Type B pancreatic cell (in vitro differentiated cells): ENCODE measurements around the gene NAT14. TPM values are rescaled to one million over a fixed set of nuclear protein-coding genes. Genes with fewer than 3 reads are reported as not detected.

Source experiments
- DNase-seq: peaks from one replicate; pipeline ENCODE4 v3.0.0; 2021; ENCODE audit warnings: mixed read lengths; ENCODE audit not compliant: unreplicated experiment; ENCODE audit errors: extremely low spot score
- H3K27ac Mint-ChIP-seq: 2 replicates; pipeline ENCODE4 v1.8.0; 2021; ENCODE audit warnings: mild to moderate bottlenecking, mixed read lengths
- H3K27me3 Mint-ChIP-seq: 2 replicates; pipeline ENCODE4 v1.8.0; 2021; ENCODE audit warnings: mixed read lengths
- H3K36me3 Mint-ChIP-seq: 2 replicates; pipeline ENCODE4 v1.8.0; 2021; ENCODE audit warnings: mixed read lengths
- H3K4me1 Mint-ChIP-seq: one replicate; pipeline ENCODE4 v1.8.0; 2021; ENCODE audit warnings: mixed read lengths; ENCODE audit not compliant: unreplicated experiment
- H3K4me3 Mint-ChIP-seq: 2 replicates; pipeline ENCODE4 v1.8.0; 2021; ENCODE audit warnings: mild to moderate bottlenecking, mixed read lengths
- H3K9me3 Mint-ChIP-seq: 2 replicates; pipeline ENCODE4 v1.8.0; 2021; ENCODE audit warnings: mixed read lengths
- CTCF ChIP-seq: fragments of 200-600 bp; sonication (generic); conservative IDR thresholded peaks from 2 replicates; pipeline ENCODE4 v1.5.0; 2021; ENCODE audit warnings: antibody characterized with exemption, mild to moderate bottlenecking
- total RNA-seq: library from RNA; stranded (reverse); gene quantifications from 2 replicates; pipeline ENCODE4 v1.2.1, GENCODE V29; 2021; ENCODE audit warnings: low replicate concordance

NAT14 gene
- total RNA-seq, 1 donor from 2014 or later, result 64.3 TPM

GRCh38 chr19:55461259-55461973 is 23.6 kb upstream of the NAT14 start, which contains the start of gene ISOC2:
Gene ISOC2 (minus strand): TSS chr19:55461642. CDS start chr19:55456486, 5,156 bp downstream.
- H3K9me3 Mint-ChIP-seq, result no peaks in the 10 kb centered on the region
- peaks cover 31% of the 10 kb centered on the region for H3K4me1 Mint-ChIP-seq
- peak within 1 kb of the TSS; percentile 94 for H3K27ac Mint-ChIP-seq
- no peaks in the 10 kb centered on the region for H3K36me3 Mint-ChIP-seq
- TF ChIP-seq CTCF, result no peak
- DNase-seq, result peak; percentile 100
- peak within 1 kb of the TSS; percentile 97 for H3K4me3 Mint-ChIP-seq
- H3K27me3 Mint-ChIP-seq, result peaks cover 18% of the 10 kb centered on the region

GRCh38 chr19:55461974-55462626 is 22.9 kb upstream of the NAT14 start:
- no peaks in the 10 kb centered on the region for H3K9me3 Mint-ChIP-seq
- H3K4me1 Mint-ChIP-seq, result peaks cover 31% of the 10 kb centered on the region
- H3K36me3 Mint-ChIP-seq, result no peaks in the 10 kb centered on the region
- DNase-seq, result no peak
- peaks cover 20% of the 10 kb centered on the region for H3K27me3 Mint-ChIP-seq
- peak overlapping the region; percentile 94 for H3K27ac Mint-ChIP-seq
- no peak for TF ChIP-seq CTCF
- peak overlapping the region; percentile 97 for H3K4me3 Mint-ChIP-seq

GRCh38 chr19:55462722-55463121 is 22.3 kb upstream of the NAT14 start:
- Mint-ChIP-seq H3K27me3 (peaks cover 23% of the 10 kb centered on the region), H3K27ac (peak overlapping the region; percentile 94), H3K9me3 (no peaks in the 10 kb centered on the region), H3K4me3 (peak overlapping the region; percentile 97), H3K36me3 (no peaks in the 10 kb centered on the region), H3K4me1 (peaks cover 30% of the 10 kb centered on the region)
- TF ChIP-seq CTCF, result no peak
- no peak for DNase-seq

GRCh38 chr19:55463583-55464031 is 21.4 kb upstream of the NAT14 start:
- TF ChIP-seq CTCF, result no peak
- peaks cover 23% of the 10 kb centered on the region for H3K27me3 Mint-ChIP-seq
- H3K4me3 Mint-ChIP-seq, result no peak overlapping the region
- H3K9me3 Mint-ChIP-seq, result no peaks in the 10 kb centered on the region
- peaks cover 24% of the 10 kb centered on the region for H3K4me1 Mint-ChIP-seq
- H3K27ac Mint-ChIP-seq, result no peak overlapping the region
- H3K36me3 Mint-ChIP-seq, result no peaks in the 10 kb centered on the region
- peak; percentile 62 for DNase-seq

- Mint-ChIP-seq H3K9me3 (no peaks in the 10 kb centered on the region), H3K36me3 (no peaks in the 10 kb centered on the region), H3K4me1 (peaks cover 24% of the 10 kb centered on the region), H3K4me3 (no peak overlapping the region), H3K27me3 (peaks cover 23% of the 10 kb centered on the region), H3K27ac (no peak overlapping the region)
- DNase-seq, result no peak
- no peak for TF ChIP-seq CTCF
Measured at GRCh38 chr19:55464039-55464661, 20.8 kb upstream of the NAT14 start.
